ENCODE results near the gene CYP24A1.

The CYP24A1 gene

GRCh38 chr20:54122189-54122588, 51.6 kb downstream of the CYP24A1 start:
- H3K36me3 ChIP-seq (ENCODE audit: control insufficient read depth, insufficient read depth, low read length): no peaks in the 10 kb centered on the region
- no peak overlapping the region for H3K27ac ChIP-seq (ENCODE audit: low read length)
- H3K27me3 ChIP-seq (ENCODE audit: control insufficient read depth, insufficient read depth, low read length): no peaks in the 10 kb centered on the region
- H3K4me1 ChIP-seq (ENCODE audit: control insufficient read depth, insufficient read depth, low read length): no peaks in the 10 kb centered on the region
- no CpG with 5 or more reads among the region's 1 CpG for WGBS (ENCODE audit: insufficient coverage, insufficient read length)
- H3K9me3 ChIP-seq (ENCODE audit: control insufficient read depth, insufficient read depth, low read length): no peaks in the 10 kb centered on the region
- no peak for DNase-seq (ENCODE audit: low read depth, low spot score)
- no peak overlapping the region for H3K4me3 ChIP-seq (ENCODE audit: low read length)

- DNase-seq (ENCODE audit: low read depth, low spot score): no peak
- Histone ChIP-seq H3K36me3 (ENCODE audit: control insufficient read depth, insufficient read depth, low read length) (no peaks in the 10 kb centered on the region), H3K4me1 (ENCODE audit: control insufficient read depth, insufficient read depth, low read length) (no peaks in the 10 kb centered on the region), H3K4me3 (ENCODE audit: low read length) (no peak overlapping the region), H3K9me3 (ENCODE audit: control insufficient read depth, insufficient read depth, low read length) (no peaks in the 10 kb centered on the region), H3K27ac (ENCODE audit: low read length) (no peak overlapping the region), H3K27me3 (ENCODE audit: control insufficient read depth, insufficient read depth, low read length) (no peaks in the 10 kb centered on the region)
- WGBS (ENCODE audit: insufficient coverage, insufficient read length): no CpG with 5 or more reads among the region's 2 CpGs
Observed at GRCh38 chr20:54119744-54120143, 54.0 kb downstream of the CYP24A1 start.

GRCh38 chr20:54118220-54119001, 55.4 kb downstream of the CYP24A1 start:
- H3K4me1 ChIP-seq (ENCODE audit: control insufficient read depth, insufficient read depth, low read length): no peaks in the 10 kb centered on the region
- DNase-seq (ENCODE audit: low read depth, low spot score): no peak
- no peaks in the 10 kb centered on the region for H3K36me3 ChIP-seq (ENCODE audit: control insufficient read depth, insufficient read depth, low read length)
- no peak overlapping the region for H3K27ac ChIP-seq (ENCODE audit: low read length)
- H3K9me3 ChIP-seq (ENCODE audit: control insufficient read depth, insufficient read depth, low read length): no peaks in the 10 kb centered on the region
- no CpG with 5 or more reads among the region's 9 CpGs for WGBS (ENCODE audit: insufficient coverage, insufficient read length)
- no peak overlapping the region for H3K4me3 ChIP-seq (ENCODE audit: low read length)
- H3K27me3 ChIP-seq (ENCODE audit: control insufficient read depth, insufficient read depth, low read length): no peaks in the 10 kb centered on the region

GRCh38 chr20:54116550-54117235, 57.1 kb downstream of the CYP24A1 start:
- Histone ChIP-seq H3K36me3 (ENCODE audit: control insufficient read depth, insufficient read depth, low read length) (no peaks in the 10 kb centered on the region), H3K27me3 (ENCODE audit: control insufficient read depth, insufficient read depth, low read length) (no peaks in the 10 kb centered on the region), H3K9me3 (ENCODE audit: control insufficient read depth, insufficient read depth, low read length) (no peaks in the 10 kb centered on the region; the same call in 1 of the 2 replicates), H3K27ac (ENCODE audit: low read length) (no peak overlapping the region), H3K4me3 (ENCODE audit: low read length) (no peak overlapping the region), H3K4me1 (ENCODE audit: control insufficient read depth, insufficient read depth, low read length) (no peaks in the 10 kb centered on the region)
- no peak for DNase-seq (ENCODE audit: low read depth, low spot score)
- WGBS (ENCODE audit: insufficient coverage, insufficient read length): no CpG with 5 or more reads among the region's 4 CpGs

GRCh38 chr20:54115172-54115854, 58.5 kb downstream of the CYP24A1 start:
- WGBS (ENCODE audit: insufficient coverage, insufficient read length): no CpG with 5 or more reads among the region's 15 CpGs
- Histone ChIP-seq H3K9me3 (ENCODE audit: control insufficient read depth, insufficient read depth, low read length) (no peaks in the 10 kb centered on the region; the same call in 1 of the 2 replicates), H3K36me3 (ENCODE audit: control insufficient read depth, insufficient read depth, low read length) (no peaks in the 10 kb centered on the region), H3K27ac (ENCODE audit: low read length) (no peak overlapping the region), H3K27me3 (ENCODE audit: control insufficient read depth, insufficient read depth, low read length) (no peaks in the 10 kb centered on the region), H3K4me1 (ENCODE audit: control insufficient read depth, insufficient read depth, low read length) (no peaks in the 10 kb centered on the region), H3K4me3 (ENCODE audit: low read length) (no peak overlapping the region)
- DNase-seq (ENCODE audit: low read depth, low spot score): no peak

GRCh38 chr20:54114109-54114508, 59.7 kb downstream of the CYP24A1 start:
- H3K27me3 ChIP-seq (ENCODE audit: control insufficient read depth, insufficient read depth, low read length): no peaks in the 10 kb centered on the region
- no peak for DNase-seq (ENCODE audit: low read depth, low spot score)
- no peak overlapping the region for H3K27ac ChIP-seq (ENCODE audit: low read length)
- H3K9me3 ChIP-seq (ENCODE audit: control insufficient read depth, insufficient read depth, low read length): no peaks in the 10 kb centered on the region; the same call in 1 of the 2 replicates
- H3K4me1 ChIP-seq (ENCODE audit: control insufficient read depth, insufficient read depth, low read length): no peaks in the 10 kb centered on the region
- no peaks in the 10 kb centered on the region for H3K36me3 ChIP-seq (ENCODE audit: control insufficient read depth, insufficient read depth, low read length)
- WGBS (ENCODE audit: insufficient coverage, insufficient read length): no CpG with 5 or more reads among the region's 2 CpGs
- no peak overlapping the region for H3K4me3 ChIP-seq (ENCODE audit: low read length)

GRCh38 chr20:54113566-54113965, 60.2 kb downstream of the CYP24A1 start:
- DNase-seq (ENCODE audit: low read depth, low spot score): no peak
- H3K4me3 ChIP-seq (ENCODE audit: low read length): no peak overlapping the region
- H3K27me3 ChIP-seq (ENCODE audit: control insufficient read depth, insufficient read depth, low read length): no peaks in the 10 kb centered on the region
- no peak overlapping the region for H3K27ac ChIP-seq (ENCODE audit: low read length)
- WGBS (ENCODE audit: insufficient coverage, insufficient read length): no CpG with 5 or more reads among the region's 2 CpGs
- H3K9me3 ChIP-seq (ENCODE audit: control insufficient read depth, insufficient read depth, low read length): no peaks in the 10 kb centered on the region; the same call in 1 of the 2 replicates
- no peaks in the 10 kb centered on the region for H3K36me3 ChIP-seq (ENCODE audit: control insufficient read depth, insufficient read depth, low read length)
- H3K4me1 ChIP-seq (ENCODE audit: control insufficient read depth, insufficient read depth, low read length): no peaks in the 10 kb centered on the region

- no peak for DNase-seq (ENCODE audit: low read depth, low spot score)
- Histone ChIP-seq H3K9me3 (ENCODE audit: control insufficient read depth, insufficient read depth, low read length) (no peaks in the 10 kb centered on the region; the same call in 1 of the 2 replicates), H3K27me3 (ENCODE audit: control insufficient read depth, insufficient read depth, low read length) (no peaks in the 10 kb centered on the region), H3K4me3 (ENCODE audit: low read length) (no peak overlapping the region), H3K36me3 (ENCODE audit: control insufficient read depth, insufficient read depth, low read length) (no peaks in the 10 kb centered on the region), H3K4me1 (ENCODE audit: control insufficient read depth, insufficient read depth, low read length) (no peaks in the 10 kb centered on the region), H3K27ac (ENCODE audit: low read length) (no peak overlapping the region)
- no CpG with 5 or more reads among the region's 4 CpGs for WGBS (ENCODE audit: insufficient coverage, insufficient read length)
Observed at GRCh38 chr20:54112221-54112884, 61.4 kb downstream of the CYP24A1 start.

- Histone ChIP-seq H3K36me3 (ENCODE audit: control insufficient read depth, insufficient read depth, low read length) (no peaks in the 10 kb centered on the region), H3K4me1 (ENCODE audit: control insufficient read depth, insufficient read depth, low read length) (no peaks in the 10 kb centered on the region), H3K4me3 (ENCODE audit: low read length) (no peak overlapping the region), H3K9me3 (ENCODE audit: control insufficient read depth, insufficient read depth, low read length) (no peaks in the 10 kb centered on the region; the same call in 1 of the 2 replicates), H3K27ac (ENCODE audit: low read length) (no peak overlapping the region), H3K27me3 (ENCODE audit: control insufficient read depth, insufficient read depth, low read length) (no peaks in the 10 kb centered on the region)
- no CpG with 5 or more reads among the region's 2 CpGs for WGBS (ENCODE audit: insufficient coverage, insufficient read length)
- no peak for DNase-seq (ENCODE audit: low read depth, low spot score)
Observed at GRCh38 chr20:54111460-54111859, 62.3 kb downstream of the CYP24A1 start.

GRCh38 chr20:54110457-54110856, 63.3 kb downstream of the CYP24A1 start:
- Histone ChIP-seq H3K4me3 (ENCODE audit: low read length) (no peak overlapping the region), H3K27ac (ENCODE audit: low read length) (no peak overlapping the region), H3K27me3 (ENCODE audit: control insufficient read depth, insufficient read depth, low read length) (no peaks in the 10 kb centered on the region), H3K36me3 (ENCODE audit: control insufficient read depth, insufficient read depth, low read length) (no peaks in the 10 kb centered on the region), H3K9me3 (ENCODE audit: control insufficient read depth, insufficient read depth, low read length) (no peaks in the 10 kb centered on the region; the same call in 1 of the 2 replicates), H3K4me1 (ENCODE audit: control insufficient read depth, insufficient read depth, low read length) (no peaks in the 10 kb centered on the region)
- WGBS (ENCODE audit: insufficient coverage, insufficient read length): no CpG with 5 or more reads among the region's 3 CpGs
- no peak for DNase-seq (ENCODE audit: low read depth, low spot score)
